A673 (cell line): ENCODE results near the gene KRT80. TPM values are rescaled to one million over a fixed set of nuclear protein-coding genes. Genes with fewer than 3 reads are reported as not detected.

Source experiments
- BruUV-seq: library from RNA; stranded (reverse); fragments of 400-500 nt; replicated peaks from 2 replicates; lab custom pipeline; 2021; lab: Mats Ljungman, UMichigan
- CTCF ChIA-PET: fragments of 300-600 bp; sonication (Branson Sonifier 250); formaldehyde crosslinking; loops from one replicate; lab custom pipeline; 2022; ENCODE audit warnings: antibody characterized with exemption; lab: Charles Lee
- POLR2A ChIA-PET: fragments of 300-600 bp; sonication (Branson Sonifier 250); formaldehyde crosslinking; loops from one replicate; lab custom pipeline; 2022; ENCODE audit warnings: antibody characterized with exemption; ENCODE audit not compliant: low non-redundant PET; lab: Charles Lee
- DNase-seq: peaks from one replicate; pipeline ENCODE4 v3.0.0-alpha.2; 2015; ENCODE audit warnings: low spot score
- H3K27ac ChIP-seq: fragments of 200-600 bp; sonication (generic); 2 replicates; pipeline ENCODE4 v1.5.1; 2016; ENCODE audit warnings: mixed run types, low read depth, mild to moderate bottlenecking, mixed read lengths, antibody characterized with exemption, low read length; ENCODE audit not compliant: poor library complexity, severe bottlenecking
- H3K27me3 ChIP-seq: fragments of 200-600 bp; sonication (generic); replicated peaks from 2 replicates; pipeline ENCODE4 v1.6.1; 2017; ENCODE audit warnings: mixed run types, low read depth, mild to moderate bottlenecking, mixed read lengths, antibody characterized with exemption, low read length; ENCODE audit not compliant: insufficient read depth, poor library complexity
- H3K36me3 ChIP-seq: fragments of 200-600 bp; sonication (generic); 2 replicates; pipeline ENCODE4 v1.6.1; 2016; ENCODE audit warnings: mixed run types, mild to moderate bottlenecking, mixed read lengths, antibody characterized with exemption, low read length; ENCODE audit not compliant: insufficient read depth, poor library complexity, severe bottlenecking
- H3K4me1 ChIP-seq: fragments of 200-600 bp; sonication (generic); 2 replicates; pipeline ENCODE4 v1.6.1; 2017; ENCODE audit warnings: mixed run types, mild to moderate bottlenecking, mixed read lengths, antibody characterized with exemption, low read length; ENCODE audit not compliant: insufficient read depth, poor library complexity, severe bottlenecking
- H3K4me3 ChIP-seq: fragments of 200-600 bp; sonication (generic); 2 replicates; pipeline ENCODE4 v1.5.1; 2016; ENCODE audit warnings: low read depth, mixed run types, mild to moderate bottlenecking, mixed read lengths, low read length; ENCODE audit not compliant: poor library complexity, severe bottlenecking
- H3K9me3 ChIP-seq: fragments of 200-600 bp; sonication (generic); 2 replicates; pipeline ENCODE4 v1.6.1; 2016; ENCODE audit warnings: mixed run types, low read depth, mild to moderate bottlenecking, mixed read lengths, antibody characterized with exemption, low read length; ENCODE audit not compliant: poor library complexity, severe bottlenecking
- CTCF ChIP-seq: fragments of 300-800, 200-600 bp; sonication (generic); conservative IDR thresholded peaks from 2 replicates; pipeline ENCODE4 v1.5.1; 2017; ENCODE audit warnings: low read depth, mild to moderate bottlenecking, antibody characterized with exemption, low read length, moderate library complexity, mixed read lengths
- EZH2 ChIP-seq: fragments of 200-600 bp; sonication (generic); IDR thresholded peaks from 2 replicates; pipeline ENCODE4 v1.6.1; 2017; ENCODE audit warnings: borderline replicate concordance, low read depth, mild to moderate bottlenecking, mixed read lengths, antibody characterized with exemption, low read length; ENCODE audit not compliant: poor library complexity, severe bottlenecking
- intact Hi-C: fragments of 100-400 bp; cut with micrococcal nuclease; formaldehyde crosslinking; loops from one replicate; pipeline ENCODE4 v1.10.0; 2022; ENCODE audit not compliant: unreplicated experiment
- total RNA-seq: library from RNA; stranded (reverse); gene quantifications from 2 replicates; pipeline ENCODE4 v1.2.3, GENCODE V29; 2021

The KRT80 gene
- total RNA-seq, 1 experiment from 2014 or later = 1.0 TPM

DNA sequence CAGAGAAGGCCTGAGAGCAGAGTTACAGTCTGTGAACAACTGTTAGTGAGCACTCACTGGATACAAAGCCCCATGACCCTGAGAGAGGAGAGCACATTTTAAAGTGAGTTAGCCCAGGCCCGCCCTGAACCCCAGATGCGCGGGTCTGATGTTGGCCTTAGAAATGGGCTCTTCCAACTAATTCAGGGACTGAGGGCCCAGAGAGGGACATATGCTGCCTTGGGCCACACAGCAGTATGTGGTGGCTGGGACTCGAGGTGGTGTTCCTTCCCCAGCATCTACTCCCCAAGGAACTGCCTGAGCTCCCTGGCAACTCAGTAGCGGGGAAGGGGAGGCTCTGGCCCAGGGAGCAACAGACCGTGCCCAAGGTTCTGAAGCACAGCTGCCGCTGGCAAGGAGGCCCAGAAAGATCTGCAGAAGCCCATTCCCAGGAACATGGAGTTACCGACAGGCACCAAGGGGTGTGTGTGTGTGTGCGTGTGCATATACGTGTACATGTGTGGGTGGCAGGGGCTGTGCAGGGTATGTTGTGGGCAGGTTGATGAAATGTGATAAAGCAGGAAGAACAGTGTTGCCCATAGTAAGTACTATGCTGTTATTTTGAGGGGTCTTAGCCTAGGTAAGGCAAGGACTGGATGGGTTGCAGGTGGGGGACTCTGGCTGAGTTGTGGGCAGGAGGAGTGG, 40.5 kb downstream of the KRT80 start:
- ChIA-PET CTCF (no interaction called here), POLR2A (no interaction called here)
- Histone ChIP-seq H3K4me1 (no peaks in the 10 kb centered on the region), H3K4me3 (no peak overlapping the region), H3K9me3 (no peaks in the 10 kb centered on the region), H3K36me3 (no peaks in the 10 kb centered on the region), H3K27ac (no peak overlapping the region), H3K27me3 (no peaks in the 10 kb centered on the region)
- no peak for DNase-seq
- intact Hi-C loops = loop anchor here (10.0 kb wide), 1 partner anchor 434 kb away; no protein-coding TSS in a partner anchor
- TF ChIP-seq CTCF = no peak
- TF ChIP-seq EZH2 = no peak
- BruUV-seq = no TSS peak

DNA sequence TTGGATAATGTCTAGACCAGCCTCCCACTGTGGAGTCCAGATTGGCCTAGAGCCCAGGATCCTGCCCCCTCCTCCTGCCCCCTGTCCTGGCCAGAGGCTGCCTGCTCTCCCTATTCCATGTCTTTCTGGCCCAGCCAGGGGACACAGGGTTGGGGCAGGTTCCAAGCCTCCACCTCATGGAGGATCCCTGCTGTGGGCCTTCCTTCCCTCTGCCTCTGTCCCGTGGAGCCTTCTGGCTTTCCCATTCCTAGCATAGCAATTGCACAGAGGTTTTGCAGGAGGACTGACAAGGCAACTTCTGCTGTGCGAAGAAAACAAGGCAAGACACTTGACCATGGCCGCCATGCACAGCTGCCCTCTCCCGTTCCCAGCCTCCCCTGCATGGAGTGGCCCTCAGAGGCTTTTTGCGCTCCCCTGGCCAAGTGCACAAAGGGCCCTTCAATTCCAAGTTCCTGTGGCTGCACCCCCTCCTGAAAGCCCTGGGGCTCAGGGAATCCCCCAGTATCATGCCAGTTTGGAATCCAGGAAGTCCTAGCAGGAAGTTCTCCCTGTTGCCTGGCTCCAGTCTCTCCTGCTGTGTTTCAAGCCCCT, 42.1 kb downstream of the KRT80 start:
- TF ChIP-seq CTCF (no peak), EZH2 (no peak)
- no peaks in the 10 kb centered on the region for H3K4me1 ChIP-seq
- intact Hi-C loops = loop anchor here (10.0 kb wide), 1 partner anchor 435 kb away; no protein-coding TSS in a partner anchor

GRCh38 chr12:52149182-52149641, 42.6 kb downstream of the KRT80 start:
- POLR2A ChIA-PET = no interaction called here
- no peak for TF ChIP-seq EZH2
- TF ChIP-seq CTCF = no peak
- Histone ChIP-seq H3K4me1 (no peaks in the 10 kb centered on the region), H3K27ac (no peak overlapping the region), H3K27me3 (no peaks in the 10 kb centered on the region), H3K4me3 (no peak overlapping the region), H3K36me3 (no peaks in the 10 kb centered on the region), H3K9me3 (no peaks in the 10 kb centered on the region)
- no TSS peak for BruUV-seq
- no peak for DNase-seq
- CTCF ChIA-PET = interaction anchor here (1.0 kb wide), 1 partner anchor 178 kb away, joined by 5 read pairs; no protein-coding TSS in a partner anchor
- intact Hi-C loops = no loop called here

More for the DNA sequence above, 42.1 kb downstream of the KRT80 start:
- BruUV-seq = no TSS peak
- Histone ChIP-seq H3K27me3 (no peaks in the 10 kb centered on the region), H3K9me3 (no peaks in the 10 kb centered on the region), H3K36me3 (no peaks in the 10 kb centered on the region), H3K4me3 (no peak overlapping the region), H3K27ac (no peak overlapping the region)
- no peak for DNase-seq
- CTCF ChIA-PET = interaction anchor here (1.0 kb wide), 1 partner anchor 178 kb away, joined by 5 read pairs; no protein-coding TSS in a partner anchor
- POLR2A ChIA-PET = no interaction called here
